Measurements from ENCODE around the gene ACACB. TPM values are rescaled to one million over a fixed set of nuclear protein-coding genes. Genes with fewer than 3 reads are reported as not detected.

ACACB gene
- total RNA-seq, 1 donor from 2014 or later: 1.7 TPM

- H3K9me3 Mint-ChIP-seq (ENCODE audit: unreplicated experiment): no peaks in the 10 kb centered on the region
- no peaks in the 10 kb centered on the region for H3K36me3 Mint-ChIP-seq (ENCODE audit: low read depth, unreplicated experiment)
- no peaks in the 10 kb centered on the region for H3K27me3 Mint-ChIP-seq (ENCODE audit: unreplicated experiment)
- DNase-seq (ENCODE audit: low spot score): no peak
- H3K4me1 Mint-ChIP-seq (ENCODE audit: unreplicated experiment): peaks cover 4% of the 10 kb centered on the region
- no peak overlapping the region for H3K4me3 Mint-ChIP-seq (ENCODE audit: unreplicated experiment)
- H3K27ac Mint-ChIP-seq (ENCODE audit: unreplicated experiment): no peak overlapping the region
- TF ChIP-seq CTCF (IDR thresholded peaks at IDR 0.05; ENCODE audit: unreplicated experiment): no peak
These were observed 122.8 kb downstream of the ACACB start for GRCh38 chr12:109239179-109239578.

DNA sequence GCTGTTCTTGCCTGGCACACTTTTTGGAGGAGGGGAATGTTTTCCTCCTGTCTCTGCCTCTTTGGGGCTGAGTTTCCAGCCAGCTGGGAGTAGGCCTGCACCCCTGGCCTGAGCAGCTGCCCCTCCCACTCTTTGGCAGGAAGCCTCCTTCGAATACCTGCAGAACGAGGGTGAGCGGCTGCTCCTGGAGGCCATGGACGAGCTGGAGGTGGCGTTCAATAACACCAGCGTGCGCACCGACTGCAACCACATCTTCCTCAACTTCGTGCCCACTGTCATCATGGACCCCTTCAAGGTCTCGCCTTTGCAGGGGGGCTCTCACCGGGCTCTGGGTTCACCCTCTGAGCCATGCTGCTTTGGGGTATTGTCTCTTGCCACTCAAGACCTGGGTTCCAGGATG is 123.3 kb downstream of the ACACB start:
- Mint-ChIP-seq H3K27me3 (ENCODE audit: unreplicated experiment) (no peaks in the 10 kb centered on the region), H3K4me3 (ENCODE audit: unreplicated experiment) (no peak overlapping the region), H3K9me3 (ENCODE audit: unreplicated experiment) (no peaks in the 10 kb centered on the region), H3K4me1 (ENCODE audit: unreplicated experiment) (peaks cover 6% of the 10 kb centered on the region), H3K27ac (ENCODE audit: unreplicated experiment) (no peak overlapping the region), H3K36me3 (ENCODE audit: low read depth, unreplicated experiment) (no peaks in the 10 kb centered on the region)
- no peak for TF ChIP-seq CTCF (IDR thresholded peaks at IDR 0.05; ENCODE audit: unreplicated experiment)
- no peak for DNase-seq (ENCODE audit: low spot score)

- H3K4me3 Mint-ChIP-seq (ENCODE audit: unreplicated experiment): no peak overlapping the region
- H3K27ac Mint-ChIP-seq (ENCODE audit: unreplicated experiment): no peak overlapping the region
- H3K4me1 Mint-ChIP-seq (ENCODE audit: unreplicated experiment): peaks cover 6% of the 10 kb centered on the region
- no peaks in the 10 kb centered on the region for H3K9me3 Mint-ChIP-seq (ENCODE audit: unreplicated experiment)
- H3K36me3 Mint-ChIP-seq (ENCODE audit: low read depth, unreplicated experiment): no peaks in the 10 kb centered on the region
- no peak for TF ChIP-seq CTCF (IDR thresholded peaks at IDR 0.05; ENCODE audit: unreplicated experiment)
- H3K27me3 Mint-ChIP-seq (ENCODE audit: unreplicated experiment): peaks cover 2% of the 10 kb centered on the region
- DNase-seq (ENCODE audit: low spot score): no peak
These were observed 124.0 kb downstream of the ACACB start for GRCh38 chr12:109240365-109240764.

GRCh38 chr12:109241936-109242335 is 125.5 kb downstream of the ACACB start:
- peaks cover 2% of the 10 kb centered on the region for H3K27me3 Mint-ChIP-seq (ENCODE audit: unreplicated experiment)
- no peak for TF ChIP-seq CTCF (IDR thresholded peaks at IDR 0.05; ENCODE audit: unreplicated experiment)
- H3K4me1 Mint-ChIP-seq (ENCODE audit: unreplicated experiment): peaks cover 6% of the 10 kb centered on the region
- no peaks in the 10 kb centered on the region for H3K9me3 Mint-ChIP-seq (ENCODE audit: unreplicated experiment)
- DNase-seq (ENCODE audit: low spot score): no peak
- H3K4me3 Mint-ChIP-seq (ENCODE audit: unreplicated experiment): no peak overlapping the region
- H3K27ac Mint-ChIP-seq (ENCODE audit: unreplicated experiment): no peak overlapping the region
- H3K36me3 Mint-ChIP-seq (ENCODE audit: low read depth, unreplicated experiment): no peaks in the 10 kb centered on the region

GRCh38 chr12:109244073-109244472 is 127.7 kb downstream of the ACACB start:
- no peak for DNase-seq (ENCODE audit: low spot score)
- peaks cover 6% of the 10 kb centered on the region for H3K4me1 Mint-ChIP-seq (ENCODE audit: unreplicated experiment)
- H3K27ac Mint-ChIP-seq (ENCODE audit: unreplicated experiment): no peak overlapping the region

More at GRCh38 chr12:109244073-109244472, 127.7 kb downstream of the ACACB start:
- H3K9me3 Mint-ChIP-seq (ENCODE audit: unreplicated experiment): no peaks in the 10 kb centered on the region
- no peak for TF ChIP-seq CTCF (IDR thresholded peaks at IDR 0.05; ENCODE audit: unreplicated experiment)
- no peaks in the 10 kb centered on the region for H3K36me3 Mint-ChIP-seq (ENCODE audit: low read depth, unreplicated experiment)
- peaks cover 5% of the 10 kb centered on the region for H3K27me3 Mint-ChIP-seq (ENCODE audit: unreplicated experiment)
- H3K4me3 Mint-ChIP-seq (ENCODE audit: unreplicated experiment): no peak overlapping the region
